Measurements from ENCODE around the gene NLRP6.
"Not testable (repeated sequence)": the region's sequence is repeated elsewhere in the genome, so short reads cannot be mapped to it uniquely, and the experiment has no call there.

The NLRP6 gene

DNA sequence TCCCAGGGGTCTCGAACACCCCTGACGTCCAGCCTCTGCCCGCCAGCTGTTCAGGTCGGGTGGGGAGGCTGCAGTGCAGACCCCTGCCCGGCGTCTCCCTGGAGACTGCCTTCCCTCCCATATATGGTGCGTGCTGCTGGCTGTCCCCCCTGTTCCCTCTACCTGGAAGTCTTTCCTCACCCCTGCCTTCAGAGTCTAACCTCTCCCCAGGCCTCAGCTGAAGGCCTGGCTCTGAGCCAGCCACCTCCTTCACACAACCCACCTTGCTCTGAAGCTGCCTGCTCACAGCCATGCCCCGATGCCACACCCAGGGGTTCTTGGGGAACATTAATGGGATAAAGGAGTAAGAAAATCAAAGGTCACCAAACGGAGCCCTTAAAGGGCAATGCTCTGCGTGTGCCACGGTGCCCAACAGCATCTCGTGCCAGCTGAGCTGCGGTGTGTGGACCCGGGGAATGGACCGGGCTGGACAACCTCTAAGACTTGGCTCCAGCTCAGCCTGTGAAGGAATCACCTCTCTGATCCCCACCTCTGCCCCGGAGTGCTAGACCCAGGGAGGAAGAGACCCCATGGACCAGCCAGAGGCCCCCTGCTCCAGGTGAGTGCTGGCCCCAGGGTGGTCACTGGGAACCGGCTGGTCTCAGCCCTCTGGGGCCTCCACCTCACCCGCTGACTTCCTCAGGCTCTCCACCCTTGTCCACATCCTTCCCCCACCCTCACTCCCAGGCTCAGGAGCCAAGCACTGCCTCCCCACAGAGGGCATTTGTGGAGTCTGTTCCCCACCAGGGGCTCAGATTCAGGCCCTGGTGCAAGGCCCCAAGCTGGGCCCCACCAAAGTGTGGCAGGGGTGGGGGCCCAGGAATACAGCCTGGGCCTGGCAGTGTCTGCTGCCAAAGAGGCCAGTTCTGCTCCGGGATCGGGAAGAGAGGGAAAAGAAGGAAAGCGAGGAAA, at the start of gene NLRP6:
NLRP6 (plus strand) TSS at position 407 of the 951 bp plus-strand sequence; CDS start at position 570, 163 bp downstream.
- no peak for DNase-seq

- DNase-seq = no peak
These were observed 47.8 kb upstream of the NLRP6 start for GRCh38 chr11:230431-230830.

GRCh38 chr11:232783-233565, 45.2 kb upstream of the NLRP6 start:
- DNase-seq = no peak

- DNase-seq = no peak
These were observed 43.0 kb upstream of the NLRP6 start for GRCh38 chr11:235180-235579.

DNA sequence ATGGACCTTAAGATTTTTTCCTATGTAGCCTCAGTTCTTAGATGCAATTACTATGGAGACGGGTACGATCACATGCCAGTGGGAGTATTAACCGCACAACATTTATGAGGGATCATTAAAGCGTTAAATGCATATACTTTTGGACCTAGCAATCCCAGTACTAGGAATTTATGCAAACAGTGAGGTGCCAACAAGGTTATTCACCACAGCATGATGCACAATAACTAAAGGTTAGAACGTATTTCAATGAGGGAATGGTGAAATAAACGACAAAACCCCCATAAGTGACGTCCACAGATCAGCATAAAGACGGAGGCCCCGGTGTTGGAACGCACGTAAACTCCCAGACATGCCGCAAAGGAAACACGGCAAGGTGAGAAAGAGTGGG, 42.6 kb upstream of the NLRP6 start:
- no peak for DNase-seq

DNA sequence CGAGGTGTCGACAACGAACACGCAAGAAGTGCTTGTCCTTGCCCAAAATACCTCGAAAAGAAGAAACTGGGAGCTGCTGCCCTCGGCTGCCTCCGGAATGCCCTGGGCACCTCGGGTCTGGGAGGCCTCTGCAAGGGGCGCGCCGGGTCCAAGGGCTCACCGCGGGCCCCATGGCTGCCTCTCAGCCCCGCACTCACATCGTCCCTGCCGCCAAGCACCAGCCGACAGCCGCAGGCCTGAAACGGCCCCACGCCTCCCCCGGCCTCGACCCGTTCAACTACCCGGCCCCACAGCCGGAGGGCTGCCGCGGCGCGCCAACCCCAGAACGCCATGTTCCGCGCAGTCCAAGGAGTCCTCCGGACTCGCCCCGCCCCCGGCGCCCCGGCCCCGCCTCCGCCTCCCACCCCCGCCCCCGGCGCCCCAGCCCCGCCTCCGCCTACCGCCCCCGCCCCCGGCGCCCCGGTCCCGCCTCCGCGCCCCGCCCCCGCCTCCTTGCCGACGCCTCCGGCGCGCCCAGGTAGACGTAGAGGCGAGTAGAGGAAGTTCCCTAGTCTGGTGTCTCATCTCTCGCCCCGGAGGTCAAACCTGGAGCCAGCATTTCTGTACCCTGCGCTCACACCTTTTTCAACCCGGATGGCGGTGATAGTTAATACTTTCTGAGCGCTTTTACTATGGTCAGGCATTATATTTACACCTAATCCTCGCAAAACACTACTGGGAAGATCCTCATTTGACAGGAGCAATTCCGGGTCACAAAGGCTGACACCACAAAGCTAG, 42.0 kb upstream of the NLRP6 start, which contains the start of gene SIRT3:
SIRT3 (minus strand) TSS at position 346 of the 777 bp plus-strand sequence; CDS start at position 332, 14 bp downstream.
- peak in 1 of 2 experiments; percentile 45 for DNase-seq

GRCh38 chr11:236774-237767, 41.1 kb upstream of the NLRP6 start, which contains the start of gene PSMD13:
PSMD13 (plus strand) TSS chr11:236976; CDS start chr11:237050, 74 bp downstream.
- peak in 1 of 2 experiments; percentile 21 for DNase-seq

DNA sequence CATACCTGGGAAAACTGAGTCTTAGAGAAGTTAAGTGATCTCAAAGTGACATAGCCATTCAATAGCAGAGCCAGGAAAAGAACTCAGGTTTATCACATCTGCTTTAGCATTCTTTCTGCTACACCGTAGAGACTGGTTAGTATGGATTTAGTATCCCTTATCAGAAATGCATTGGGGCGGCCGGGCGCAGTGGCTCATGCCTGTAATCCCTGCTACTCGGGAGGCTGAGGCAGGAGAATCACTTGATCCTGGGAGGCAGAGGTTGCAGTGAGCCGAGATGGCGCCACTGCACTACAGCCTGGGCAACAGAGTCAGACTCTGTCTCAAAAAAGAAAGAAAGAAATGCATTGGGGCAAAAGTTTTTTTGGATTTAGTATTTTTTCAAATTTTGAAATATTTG, 39.9 kb upstream of the NLRP6 start:
- not testable (repeated sequence) for DNase-seq

- DNase-seq = no peak
These were observed 37.9 kb upstream of the NLRP6 start for GRCh38 chr11:240315-240714.

GRCh38 chr11:241634-242033, 36.6 kb upstream of the NLRP6 start:
- no peak for DNase-seq

DNA sequence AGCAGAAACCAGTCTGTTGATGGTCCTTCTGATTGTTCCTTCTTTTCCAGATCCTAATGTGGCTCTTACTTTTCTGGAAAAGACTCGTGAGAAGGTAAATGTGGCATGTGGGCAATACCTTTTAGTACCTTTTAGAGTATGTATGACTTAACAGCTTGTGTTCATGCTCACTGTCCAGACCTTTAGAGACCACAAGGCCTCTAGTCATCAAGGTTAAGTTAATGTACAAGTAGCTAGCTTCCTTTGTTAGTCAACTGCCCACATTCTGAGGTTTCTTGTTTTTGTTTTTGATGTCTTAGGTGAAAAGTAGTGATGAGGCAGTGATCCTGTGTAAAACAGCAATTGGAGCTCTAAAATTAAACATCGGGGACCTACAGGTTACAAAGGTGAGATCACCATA, 33.8 kb upstream of the NLRP6 start:
- DNase-seq = no peak

GRCh38 chr11:249062-249461, 29.1 kb upstream of the NLRP6 start:
- DNase-seq = no peak

GRCh38 chr11:250274-250673, 27.9 kb upstream of the NLRP6 start:
- no peak for DNase-seq

DNA sequence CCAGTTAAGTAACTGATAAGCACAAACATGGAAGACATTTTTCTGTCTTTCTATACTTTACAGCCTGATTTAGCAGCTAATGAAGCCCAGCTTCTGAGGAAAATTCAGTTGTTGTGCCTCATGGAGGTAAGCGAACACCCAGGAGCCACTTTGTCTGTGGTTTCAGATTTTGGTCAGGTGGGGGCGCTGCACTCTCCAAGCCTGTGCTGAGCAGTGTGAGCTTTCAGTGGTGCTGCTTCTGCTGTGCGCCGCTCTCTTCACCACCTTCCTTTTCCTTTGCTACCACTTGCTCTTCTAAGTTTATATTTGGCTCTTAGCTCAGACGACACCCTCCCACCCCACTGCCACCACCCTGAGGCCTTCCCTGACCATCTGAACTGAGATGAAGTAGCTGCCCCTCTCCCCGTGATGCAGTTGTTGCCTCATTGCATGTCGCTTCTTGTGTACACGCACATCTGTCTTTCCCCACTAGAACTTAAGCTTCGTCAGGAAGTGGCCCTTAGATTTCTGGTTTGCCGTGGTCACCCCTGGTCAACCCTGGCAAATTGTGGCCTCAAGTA, 27.4 kb upstream of the NLRP6 start:
- DNase-seq = no peak

- DNase-seq = no peak
These were observed 26.7 kb upstream of the NLRP6 start for GRCh38 chr11:251550-251949.

DNA sequence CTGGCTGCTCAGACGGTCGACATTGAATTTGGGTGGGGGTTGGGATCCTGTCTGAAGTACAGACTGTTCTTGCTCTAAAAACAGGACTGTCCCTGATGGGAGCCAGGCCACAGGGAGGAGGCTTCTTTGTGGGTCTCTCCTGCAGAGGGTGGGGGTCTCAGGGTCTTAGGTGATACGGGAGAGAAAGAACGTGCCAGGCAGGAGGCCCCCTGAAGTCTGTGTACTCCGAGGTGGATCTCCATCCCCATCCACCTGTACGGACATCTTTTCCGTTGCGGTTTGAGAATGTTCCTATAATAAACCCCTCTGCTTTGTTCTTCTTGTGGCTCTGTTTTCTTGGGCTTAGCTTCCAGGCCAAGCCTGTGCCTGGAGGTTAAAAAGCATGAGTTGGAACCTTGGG, 25.5 kb upstream of the NLRP6 start:
- DNase-seq = no peak

DNA sequence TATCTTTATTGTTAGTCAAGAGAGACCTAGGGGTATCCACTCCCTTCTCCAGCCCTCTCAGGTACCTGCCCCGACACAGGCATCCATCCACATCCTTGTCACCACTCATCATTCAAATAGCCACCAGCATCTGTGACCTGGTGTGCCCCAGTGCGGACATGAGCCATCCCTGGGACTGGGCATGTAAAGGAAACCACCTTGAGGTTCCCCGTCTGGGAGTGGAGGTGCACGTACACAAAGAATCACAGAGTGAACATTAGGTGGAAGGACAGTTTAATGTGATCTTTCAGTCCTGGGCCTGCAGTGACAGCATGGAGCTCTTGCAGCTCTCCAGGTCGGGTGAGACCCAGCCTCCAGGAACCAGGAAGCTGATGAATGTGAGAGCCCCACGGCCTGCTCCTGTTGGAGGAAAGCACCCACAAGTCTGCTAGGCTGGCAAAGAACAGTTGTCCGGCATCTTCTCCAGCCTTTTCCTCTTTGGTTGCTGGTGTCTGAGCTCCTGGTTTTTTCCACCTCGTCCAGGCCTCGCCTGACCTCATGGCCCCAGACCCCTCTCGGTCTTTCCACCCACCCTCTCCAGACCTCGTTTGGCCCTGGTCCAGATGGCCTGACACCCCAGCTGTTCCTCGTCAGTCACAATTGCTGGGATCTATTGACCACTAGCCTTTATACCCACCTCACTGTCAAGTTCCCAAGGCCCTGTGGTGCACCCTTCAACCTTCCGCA, 24.9 kb upstream of the NLRP6 start:
- DNase-seq = no peak

- DNase-seq = no peak
These were observed 24.3 kb upstream of the NLRP6 start for GRCh38 chr11:253886-254270.

DNA sequence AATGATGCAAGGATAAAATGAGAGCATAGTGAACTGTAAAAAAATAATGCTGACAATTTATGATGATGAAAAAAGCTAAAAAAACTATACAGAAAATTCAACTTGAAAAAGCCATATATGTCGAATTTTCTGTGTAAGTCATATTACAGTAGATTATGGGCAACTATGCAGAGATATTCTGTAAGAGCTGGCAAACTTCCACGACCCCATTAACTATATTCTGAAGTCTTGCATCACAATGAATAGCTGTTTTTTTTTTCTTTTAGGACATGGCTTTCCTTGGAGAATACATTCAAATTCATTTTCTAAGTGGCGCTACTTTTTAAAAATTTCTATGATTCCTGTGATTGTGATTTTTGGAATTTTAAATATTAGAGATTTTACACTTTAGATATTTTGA, 23.0 kb upstream of the NLRP6 start:
- DNase-seq = no peak

- DNase-seq = no peak
These were observed 22.4 kb upstream of the NLRP6 start for GRCh38 chr11:255816-256215.
